Measurements from ENCODE around the gene BBOX1.

Gene BBOX1

GRCh38 chr11:27025957-27026733 lies 14.5 kb upstream of the BBOX1 start:
- DNase-seq = no peak

GRCh38 chr11:27028561-27028965 lies 12.1 kb upstream of the BBOX1 start:
- DNase-seq = no peak

- no peak for DNase-seq
These were observed 10.6 kb upstream of the BBOX1 start for GRCh38 chr11:27029966-27030365.

GRCh38 chr11:27031754-27032153 lies 8.9 kb upstream of the BBOX1 start:
- DNase-seq = no peak

GRCh38 chr11:27039873-27040272 lies 742 bp upstream of the BBOX1 start:
- no peak for DNase-seq

GRCh38 chr11:27041141-27041899 lies 705 bp downstream of the BBOX1 start:
- no peak for DNase-seq

- DNase-seq = no peak
These were observed 6.3 kb downstream of the BBOX1 start for GRCh38 chr11:27046956-27047355.

GRCh38 chr11:27052668-27053067 lies 12.1 kb downstream of the BBOX1 start:
- no peak for DNase-seq

GRCh38 chr11:27055065-27055682 lies 14.6 kb downstream of the BBOX1 start:
- DNase-seq = no peak

- no peak for DNase-seq
These were observed 16.6 kb downstream of the BBOX1 start for GRCh38 chr11:27057091-27057780.

GRCh38 chr11:27058456-27058855 lies 17.8 kb downstream of the BBOX1 start:
- DNase-seq = no peak

- DNase-seq = no peak
These were observed 18.8 kb downstream of the BBOX1 start for GRCh38 chr11:27059431-27059830.

- no peak for DNase-seq
These were observed 20.3 kb downstream of the BBOX1 start for GRCh38 chr11:27060816-27061460.

- no peak for DNase-seq
These were observed 20.8 kb downstream of the BBOX1 start for GRCh38 chr11:27061461-27061821.

GRCh38 chr11:27064086-27064485 lies 23.5 kb downstream of the BBOX1 start:
- DNase-seq = no peak

GRCh38 chr11:27075192-27075591 lies 34.6 kb downstream of the BBOX1 start:
- DNase-seq = no peak

- DNase-seq = no peak
These were observed 35.0 kb downstream of the BBOX1 start for GRCh38 chr11:27075655-27076054.

GRCh38 chr11:27076121-27076589 lies 35.5 kb downstream of the BBOX1 start:
- DNase-seq = peak; percentile 32

GRCh38 chr11:27081056-27081455 lies 40.4 kb downstream of the BBOX1 start:
- no peak for DNase-seq

- no peak for DNase-seq
These were observed 42.6 kb downstream of the BBOX1 start for GRCh38 chr11:27083241-27083640.

- no peak for DNase-seq
These were observed 43.2 kb downstream of the BBOX1 start for GRCh38 chr11:27083782-27084181.

GRCh38 chr11:27084518-27084917 lies 43.9 kb downstream of the BBOX1 start:
- DNase-seq = no peak

GRCh38 chr11:27085111-27085510 lies 44.5 kb downstream of the BBOX1 start:
- no peak for DNase-seq
